Naive thymus-derived CD8-positive, alpha-beta T cell (primary cell): ENCODE data around the gene EZR. TPM values are rescaled to one million over a fixed set of nuclear protein-coding genes. Genes with fewer than 3 reads are reported as not detected.

Experiments used
- ATAC-seq, 2 donors: fragments of 150-1000 bp; cut with Tn5 transposase in 1 of 2; sonication (Bioruptor Pico), chemical (Tn5 transposase) in 1 of 2; 1 replicate in 1 of 2; 2 replicates in 1 of 2; pipeline ENCODE4 v1.10.0; 2021; ENCODE audit warnings: mild to moderate bottlenecking in 2 of 2, moderate library complexity in 2 of 2
- POLR2A ChIA-PET: fragments of 350-600 bp; sonication (Branson Sonifier 250); formaldehyde crosslinking; loops from one replicate; lab custom pipeline; 2021; ENCODE audit warnings: antibody characterized with exemption; lab: Charles Lee
- DNase-seq, 10 donors: peaks; one replicate each; pipeline versions ENCODE4 v3.0.0 to v3.0.0-alpha.2; 2020 to 2022
- H3K27ac Mint-ChIP-seq, 10 donors: one replicate each; pipeline ENCODE4 v1.8.0; 2020 to 2022; ENCODE audit warnings: mild to moderate bottlenecking in 10 of 10, mixed read lengths in 10 of 10, moderate library complexity in 4 of 10, inconsistent platforms in 1 of 10
- H3K27me3 Mint-ChIP-seq, 5 donors: one replicate each; pipeline ENCODE4 v1.8.0; 2021 to 2022; ENCODE audit warnings: mixed read lengths in 5 of 5
- H3K36me3 Mint-ChIP-seq, 3 donors: one replicate each; pipeline ENCODE4 v1.8.0; 2020 to 2022; ENCODE audit warnings: mixed read lengths in 3 of 3, mild to moderate bottlenecking in 2 of 3, inconsistent platforms in 1 of 3
- H3K4me1 Mint-ChIP-seq, 4 donors: one replicate each; pipeline ENCODE4 v1.8.0; 2021 to 2022; ENCODE audit warnings: mixed read lengths in 4 of 4
- H3K4me3 Mint-ChIP-seq, 10 donors: one replicate each; pipeline ENCODE4 v1.8.0; 2020 to 2022; ENCODE audit warnings: mild to moderate bottlenecking in 10 of 10, mixed read lengths in 10 of 10, moderate library complexity in 6 of 10, inconsistent platforms in 1 of 10
- H3K9me3 Mint-ChIP-seq, 9 donors: one replicate each; pipeline ENCODE4 v1.8.0; 2020 to 2022; ENCODE audit warnings: mixed read lengths in 9 of 9, mild to moderate bottlenecking in 3 of 9, inconsistent platforms in 1 of 9, moderate library complexity in 1 of 9
- polyA plus RNA-seq, 3 donors: library from polyadenylated mRNA; unstranded; fragments of 300-500 nt; fragmentation: Illumina TruSeq; gene quantifications; one replicate each; pipeline ENCODE4 v1.2.3, GENCODE V29; 2021
- total RNA-seq, 8 experiments: library from RNA in 2 of 8; stranded (reverse) in 2 of 8; gene quantifications; one replicate each; pipeline ENCODE4 v1.2.3 and lab custom pipeline; 2021 to 2026

The EZR gene
- total and polyA plus RNA-seq, 5 experiments from 2014 or later = 127 to 212 (median 168) TPM

DNA sequence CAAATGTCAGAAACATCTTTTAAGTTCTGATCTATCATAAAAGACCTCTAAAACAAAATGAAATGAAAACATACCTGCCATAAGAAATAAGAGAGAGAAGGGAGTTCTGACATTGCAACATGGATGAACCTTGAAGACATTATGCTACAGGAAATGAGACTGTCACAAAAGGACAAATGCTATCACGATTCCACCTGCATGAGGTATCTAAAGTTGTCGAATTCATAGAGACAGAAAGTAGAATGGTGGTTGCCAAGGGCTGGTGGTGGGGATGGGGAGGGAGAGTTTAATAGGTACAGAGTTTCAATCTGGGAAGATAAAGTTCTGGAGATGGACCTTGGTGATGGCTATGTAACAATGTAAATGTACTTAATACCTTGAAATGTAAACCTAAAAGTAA, 3.3 kb downstream of the EZR start:
- Mint-ChIP-seq H3K4me1 (peaks cover 36 to 74% (median 69%) of the 10 kb centered on the region in 4 donors), H3K9me3 (peaks cover 0 to 4% (median 0%) of the 10 kb centered on the region in 9 donors), H3K27ac (peak overlapping the region; percentile 97 to 100 (median 98)), H3K27me3 (no peaks in the 10 kb centered on the region), H3K4me3 (peak overlapping the region; percentile 91 to 99 (median 98)), H3K36me3 (peaks cover 0 to 41% (median 12%) of the 10 kb centered on the region in 3 donors)
- no peak for ATAC-seq
- DNase-seq = no peak
- POLR2A ChIA-PET = interaction anchor here (2.1 to 2.4 kb wide), 3 partner anchors 27 to 54 kb away, joined by 10 to 33 read pairs (median 14); no protein-coding TSS in a partner anchor

DNA sequence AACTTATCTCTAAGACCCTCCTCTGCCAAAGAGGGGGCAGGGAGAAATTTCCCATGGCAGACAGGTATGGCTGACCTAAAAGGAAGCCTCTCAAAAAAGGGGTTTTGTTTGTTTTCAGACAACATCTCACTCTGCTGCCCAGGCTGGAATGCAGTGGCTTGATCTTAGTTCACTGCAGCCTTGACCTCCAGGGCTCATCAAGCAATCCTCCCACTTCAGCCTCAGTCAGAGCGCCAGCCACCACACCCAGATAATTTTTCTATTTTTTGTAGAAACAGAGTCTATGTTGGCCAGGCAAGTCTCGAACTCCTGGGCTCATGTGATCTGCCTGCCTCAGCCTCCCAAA, 3.8 kb downstream of the EZR start:
- H3K36me3 Mint-ChIP-seq = peaks cover 0 to 46% (median 12%) of the 10 kb centered on the region in 3 donors
- H3K27me3 Mint-ChIP-seq = no peaks in the 10 kb centered on the region
- H3K4me3 Mint-ChIP-seq = peak overlapping the region; percentile 91 to 99 (median 98)
- H3K9me3 Mint-ChIP-seq = peaks cover 0 to 4% (median 0%) of the 10 kb centered on the region in 9 donors
- POLR2A ChIA-PET = interaction anchor here (0.8 to 2.1 kb wide), 3 partner anchors 15 to 27 kb away, joined by 7 to 10 read pairs (median 8); no protein-coding TSS in a partner anchor
- DNase-seq (no peak), ATAC-seq (no peak)
- peaks cover 41 to 79% (median 74%) of the 10 kb centered on the region in 4 donors for H3K4me1 Mint-ChIP-seq
- peak overlapping the region; percentile 94 to 100 (median 98) for H3K27ac Mint-ChIP-seq

DNA sequence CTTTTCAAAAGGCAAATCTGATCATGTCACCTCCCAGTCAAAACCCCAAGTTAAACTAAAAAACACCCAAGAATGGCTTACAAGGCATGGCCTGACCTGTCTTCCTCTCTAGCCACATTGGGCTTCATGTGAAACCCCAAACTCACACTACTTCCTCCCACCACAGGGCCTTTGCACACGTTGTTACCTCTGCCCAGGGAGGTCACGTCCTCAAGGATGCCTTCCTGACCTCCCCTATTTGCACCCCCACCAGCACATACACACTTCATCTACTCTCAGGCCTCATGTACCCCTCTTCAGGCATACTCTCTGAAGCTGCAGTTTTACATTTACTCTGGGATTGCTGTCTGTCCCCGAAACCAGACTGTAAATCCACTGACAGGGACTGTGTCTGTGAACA, 6.1 kb downstream of the EZR start:
- Mint-ChIP-seq H3K27me3 (no peaks in the 10 kb centered on the region), H3K9me3 (no peaks in the 10 kb centered on the region), H3K36me3 (peaks cover 0 to 66% (median 24%) of the 10 kb centered on the region in 3 donors), H3K4me3 (peak overlapping the region; percentile 36 to 99 (median 92)), H3K4me1 (peaks cover 52 to 98% (median 93%) of the 10 kb centered on the region in 4 donors), H3K27ac (peak overlapping the region; percentile 46 to 100 (median 97))
- ATAC-seq (no peak), DNase-seq (no peak)
- POLR2A ChIA-PET = interaction anchor here (1.1 to 2.5 kb wide), 7 partner anchors 9 to 98 kb away, joined by 3 to 29 read pairs (median 5); no protein-coding TSS in a partner anchor

DNA sequence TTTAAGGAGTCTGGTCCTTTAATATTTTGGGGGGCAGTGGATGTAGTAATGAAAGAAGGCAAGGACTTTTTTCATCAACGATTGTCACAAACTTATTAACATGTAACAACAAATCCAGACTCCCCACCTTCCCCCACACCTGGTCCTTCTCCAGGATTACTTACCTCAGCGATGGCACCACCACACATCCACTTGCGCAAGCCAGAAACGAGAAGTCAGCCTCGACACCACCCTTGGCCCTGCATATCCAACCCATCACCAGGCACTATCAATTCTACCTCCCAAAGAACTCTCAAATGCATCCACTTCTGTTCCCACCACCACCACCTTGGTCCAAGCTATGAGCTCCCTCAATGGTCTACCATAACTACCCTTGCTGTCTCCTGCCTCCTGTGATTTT, 6.6 kb downstream of the EZR start:
- Mint-ChIP-seq H3K9me3 (no peaks in the 10 kb centered on the region), H3K27me3 (no peaks in the 10 kb centered on the region), H3K4me1 (peaks cover 53 to 98% (median 96%) of the 10 kb centered on the region in 4 donors), H3K36me3 (peaks cover 0 to 70% (median 24%) of the 10 kb centered on the region in 3 donors), H3K4me3 (peak overlapping the region in 9 of 10 donors; percentile 59 to 99 (median 93)), H3K27ac (peak overlapping the region; percentile 46 to 100 (median 97))
- no peak for DNase-seq
- POLR2A ChIA-PET = interaction anchor here (1.2 to 2.5 kb wide), 5 partner anchors 9 to 57 kb away, joined by 3 to 29 read pairs (median 5); no protein-coding TSS in a partner anchor
- ATAC-seq = no peak

DNA sequence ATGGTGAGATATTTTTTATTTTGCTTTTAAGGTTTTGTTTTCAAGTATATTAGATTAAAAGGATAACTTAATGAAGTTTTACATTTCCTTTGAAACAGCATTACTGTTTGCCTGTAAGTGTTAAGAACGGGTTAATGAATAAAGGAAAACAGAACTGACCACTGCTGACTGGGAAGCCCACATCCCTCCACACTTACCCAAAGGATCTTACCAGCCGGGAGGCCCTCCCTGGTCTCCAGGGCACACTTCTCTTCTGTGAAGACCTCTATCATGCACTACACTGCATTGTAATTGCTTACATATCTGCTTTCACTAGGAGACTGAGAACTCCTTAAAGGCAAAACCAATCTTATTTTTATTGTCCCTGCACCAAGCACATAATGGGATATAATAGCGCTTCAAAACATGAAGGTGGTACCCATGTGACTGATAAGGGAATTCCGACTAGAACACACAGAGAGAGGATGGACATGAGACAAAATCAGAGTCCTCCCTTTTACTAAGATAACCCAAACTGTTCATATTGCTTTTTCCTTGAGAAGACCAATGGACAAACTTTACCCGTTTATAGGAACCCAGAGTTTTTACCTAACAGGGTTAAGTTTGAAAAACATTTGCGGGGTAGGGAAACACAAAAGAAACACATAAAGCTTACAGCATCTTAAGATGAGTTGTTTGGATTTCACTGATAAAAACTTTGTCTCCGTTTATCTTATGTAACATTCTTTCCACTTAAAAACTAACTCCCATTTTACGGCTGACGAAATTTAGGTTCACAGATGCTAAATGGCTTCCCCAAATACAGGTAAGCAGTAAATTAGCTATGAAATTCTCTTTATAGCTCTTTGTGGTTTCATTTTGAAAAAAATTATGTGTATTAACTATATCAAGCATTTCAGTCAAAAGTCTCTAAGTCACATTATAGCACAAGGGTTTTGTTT, 8.7 kb downstream of the EZR start:
- ATAC-seq = no peak
- peak overlapping the region; percentile 34 to 97 (median 54) for H3K27ac Mint-ChIP-seq
- DNase-seq = no peak

DNA sequence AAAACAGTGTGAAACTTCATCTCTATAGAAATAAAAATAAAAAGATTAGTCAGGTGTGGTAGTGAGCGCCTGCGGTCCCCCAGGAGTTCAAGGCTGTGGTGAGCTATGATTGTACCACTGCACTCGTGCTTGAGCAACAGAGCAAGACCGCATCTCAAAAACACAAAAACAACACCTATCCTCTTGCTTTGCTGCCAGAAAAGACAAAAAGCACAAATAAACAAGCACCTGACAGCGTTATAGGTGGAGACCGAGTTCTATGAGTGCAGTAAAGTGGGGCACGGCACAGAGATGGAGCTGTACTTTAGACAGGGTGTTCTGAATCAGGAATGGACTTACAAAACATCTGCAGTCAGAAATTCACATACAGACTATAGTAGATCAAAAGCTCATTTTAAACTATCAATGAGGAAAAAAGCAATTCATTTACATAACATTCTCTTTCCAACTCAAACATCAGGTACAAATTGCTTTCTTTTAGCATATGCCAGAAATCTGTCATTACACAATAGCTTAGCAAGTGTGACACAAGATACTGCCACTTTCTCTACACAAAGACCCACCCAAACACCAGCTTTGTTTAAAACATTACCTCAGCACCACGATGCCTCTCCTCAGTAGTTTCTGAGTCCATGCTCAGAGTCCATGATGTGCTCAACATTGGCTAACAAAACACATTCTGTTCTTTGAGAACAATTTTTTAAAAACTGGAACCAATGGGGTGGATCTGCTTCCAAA, 10.1 kb downstream of the EZR start:
- H3K27ac Mint-ChIP-seq = peak overlapping the region; percentile 67 to 97 (median 85)
- POLR2A ChIA-PET = interaction anchor here (1.1 to 2.9 kb wide), 7 partner anchors 8 to 61 kb away, joined by 3 to 37 read pairs (median 7); partner anchors contain the start of gene EZR
- DNase-seq (peak in 5 of 10 donors; percentile 48 to 76 (median 54)), ATAC-seq (peak; percentile 62 to 72)
- no peaks in the 10 kb centered on the region for H3K27me3 Mint-ChIP-seq
- H3K4me3 Mint-ChIP-seq = peak overlapping the region in 9 of 10 donors; percentile 41 to 76 (median 63)
- H3K36me3 Mint-ChIP-seq = peaks cover 0 to 60% (median 24%) of the 10 kb centered on the region in 3 donors
- H3K4me1 Mint-ChIP-seq = peaks cover 52 to 98% (median 96%) of the 10 kb centered on the region in 4 donors
- H3K9me3 Mint-ChIP-seq = no peaks in the 10 kb centered on the region

More for the DNA sequence above, 8.7 kb downstream of the EZR start:
- peak overlapping the region in 8 of 10 donors; percentile 5 to 46 (median 34) for H3K4me3 Mint-ChIP-seq
- peaks cover 0 to 71% (median 24%) of the 10 kb centered on the region in 3 donors for H3K36me3 Mint-ChIP-seq
- H3K27me3 Mint-ChIP-seq = no peaks in the 10 kb centered on the region
- POLR2A ChIA-PET = interaction anchor here (1.3 to 2.8 kb wide), 4 partner anchors 9 to 59 kb away, joined by 3 to 21 read pairs (median 10); partner anchors contain the start of gene EZR
- H3K4me1 Mint-ChIP-seq = peaks cover 56 to 98% (median 98%) of the 10 kb centered on the region in 4 donors
- no peaks in the 10 kb centered on the region for H3K9me3 Mint-ChIP-seq

DNA sequence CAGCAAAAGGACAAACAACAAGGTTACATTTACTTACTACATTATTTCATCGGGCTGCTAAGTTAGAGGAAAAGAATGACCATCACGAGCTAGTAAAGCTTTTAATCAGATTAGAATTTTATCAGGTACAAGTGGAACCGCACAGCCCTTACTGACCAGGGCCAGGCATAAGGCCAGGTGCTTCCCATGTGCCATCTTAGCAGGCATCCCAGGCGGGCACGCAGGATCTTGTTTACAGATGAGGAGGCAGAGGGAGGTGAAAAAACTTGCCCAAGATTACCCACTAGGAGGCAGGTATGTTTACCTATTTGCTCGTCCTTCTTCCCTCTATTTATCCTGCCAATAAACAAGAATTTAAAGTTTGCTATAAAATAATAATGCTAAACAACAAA, 10.7 kb downstream of the EZR start:
- ATAC-seq (no peak), DNase-seq (no peak)
- POLR2A ChIA-PET = interaction anchor here (1.1 to 2.9 kb wide), 7 partner anchors 9 to 62 kb away, joined by 3 to 37 read pairs (median 7); partner anchors contain the start of gene EZR
- Mint-ChIP-seq H3K36me3 (peaks cover 0 to 55% (median 20%) of the 10 kb centered on the region in 3 donors), H3K4me1 (peaks cover 53 to 98% (median 95%) of the 10 kb centered on the region in 4 donors), H3K27me3 (no peaks in the 10 kb centered on the region), H3K27ac (peak overlapping the region; percentile 66 to 97 (median 85)), H3K4me3 (peak overlapping the region; percentile 22 to 76 (median 53)), H3K9me3 (no peaks in the 10 kb centered on the region)

DNA sequence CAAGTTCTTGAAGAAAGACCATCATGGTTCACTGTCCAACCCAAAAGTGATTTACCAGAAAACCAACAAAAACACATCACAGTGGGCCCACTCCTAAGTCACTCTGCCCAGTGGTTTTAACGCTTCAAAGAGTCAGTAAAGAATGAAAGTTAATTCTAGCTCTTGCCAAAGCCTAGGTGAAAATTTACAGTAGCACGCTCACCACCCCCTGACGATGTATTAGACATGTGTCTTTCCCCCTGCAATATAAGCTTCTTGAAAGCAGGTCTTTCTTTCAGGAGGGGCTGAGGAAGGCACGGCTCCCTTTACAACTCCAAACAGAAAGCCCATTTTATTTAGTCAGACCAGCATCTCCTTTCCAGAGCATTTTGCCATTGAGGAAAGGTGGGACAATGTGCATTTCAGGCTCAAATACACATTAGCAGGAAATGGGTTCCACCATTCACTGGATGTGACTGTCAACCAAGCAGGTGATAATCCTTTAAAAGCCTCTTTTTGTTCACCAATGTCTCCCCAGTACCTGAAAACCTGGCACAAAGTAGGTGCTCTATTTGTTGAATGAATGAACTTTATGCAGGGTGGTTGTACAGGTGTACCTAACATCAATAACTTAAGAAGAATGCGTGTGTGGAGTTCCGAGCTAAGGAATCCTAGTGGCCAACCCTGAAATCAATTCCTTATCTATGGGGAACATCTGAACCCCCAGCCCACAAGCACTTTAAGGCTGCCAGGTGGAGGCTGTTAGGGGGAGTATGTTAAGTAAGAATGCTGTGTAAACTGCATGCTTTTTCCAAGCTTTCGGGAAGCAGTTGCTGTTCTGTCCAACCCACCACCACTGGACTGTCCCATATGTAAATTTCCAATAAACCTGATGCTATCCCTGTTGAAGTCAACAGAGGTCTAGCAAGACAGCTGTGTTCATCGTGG, 11.4 kb downstream of the EZR start:
- H3K27ac Mint-ChIP-seq = peak overlapping the region; percentile 56 to 97 (median 82)
- POLR2A ChIA-PET = interaction anchor here (0.6 to 2.9 kb wide), 7 partner anchors 9 to 62 kb away, joined by 3 to 37 read pairs (median 7); partner anchors contain the start of gene EZR
- no peaks in the 10 kb centered on the region for H3K27me3 Mint-ChIP-seq
- H3K9me3 Mint-ChIP-seq = no peaks in the 10 kb centered on the region
- H3K4me1 Mint-ChIP-seq = peaks cover 48 to 98% (median 94%) of the 10 kb centered on the region in 4 donors
- peaks cover 0 to 49% (median 15%) of the 10 kb centered on the region in 3 donors for H3K36me3 Mint-ChIP-seq
- ATAC-seq (no peak), DNase-seq (no peak)
- H3K4me3 Mint-ChIP-seq = peak overlapping the region in 9 of 10 donors; percentile 20 to 73 (median 54)

DNA sequence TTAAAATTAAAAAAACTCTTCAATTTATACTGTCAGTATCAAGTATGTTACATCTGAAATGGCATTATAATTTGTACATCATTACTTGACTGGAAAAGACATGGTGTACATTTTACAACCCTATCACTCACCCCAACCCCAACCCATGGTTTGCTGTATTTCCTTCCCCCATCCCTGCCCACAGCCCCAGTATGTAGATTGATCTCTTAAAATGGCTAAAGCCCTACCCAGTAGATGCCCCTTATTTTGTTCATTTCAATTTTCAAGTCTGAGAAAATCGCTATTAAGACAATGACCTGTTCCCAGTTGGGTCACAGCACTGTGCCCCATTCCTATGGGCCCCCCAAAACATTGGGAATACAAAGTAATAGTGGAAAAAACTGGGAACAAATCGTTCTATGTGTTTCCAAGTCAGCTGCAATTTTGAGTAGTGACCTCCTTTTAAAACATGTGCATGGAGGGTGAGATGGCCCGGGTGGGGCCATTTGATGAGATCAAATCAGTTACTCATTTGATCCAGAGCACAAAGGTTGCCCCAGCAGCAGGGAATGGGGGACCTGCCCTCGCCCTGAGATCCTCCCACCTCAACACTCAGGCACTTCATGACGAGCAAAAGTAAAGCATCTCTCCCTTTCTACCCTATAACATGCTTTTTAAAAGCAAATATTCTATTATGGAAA, 13.3 kb downstream of the EZR start:
- Mint-ChIP-seq H3K27me3 (no peaks in the 10 kb centered on the region), H3K27ac (peak overlapping the region in 8 of 10 donors; percentile 21 to 97 (median 68)), H3K9me3 (no peaks in the 10 kb centered on the region), H3K36me3 (peaks cover 0 to 40% (median 14%) of the 10 kb centered on the region in 3 donors), H3K4me3 (peak overlapping the region in 8 of 10 donors; percentile 20 to 62 (median 57)), H3K4me1 (peaks cover 53 to 96% (median 92%) of the 10 kb centered on the region in 4 donors)
- POLR2A ChIA-PET = interaction anchor here (0.7 to 1.4 kb wide), 2 partner anchors 8 to 64 kb away, joined by 3 to 5 read pairs; no protein-coding TSS in a partner anchor
- ATAC-seq (no peak), DNase-seq (no peak)

DNA sequence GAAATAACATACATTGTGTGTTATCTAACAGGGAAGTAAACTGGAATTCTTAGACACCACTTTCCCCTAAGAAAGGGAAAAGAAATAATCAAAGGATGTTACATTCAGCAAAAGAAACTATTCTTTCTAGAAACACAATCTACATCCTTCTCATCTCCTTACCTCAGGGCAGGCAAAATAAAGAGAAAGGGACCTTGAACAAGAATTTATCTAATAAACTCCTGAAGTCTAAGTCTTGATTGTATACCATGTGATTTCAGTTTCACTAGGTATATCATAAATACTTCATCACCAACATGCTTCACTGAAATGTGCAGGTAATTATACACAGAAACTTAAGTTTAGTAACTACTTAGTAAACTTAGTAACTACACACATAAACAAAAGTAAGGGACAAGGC, 15.0 kb downstream of the EZR start:
- no peak for ATAC-seq
- H3K27ac Mint-ChIP-seq = peak overlapping the region; percentile 77 to 97 (median 88)
- H3K27me3 Mint-ChIP-seq = no peaks in the 10 kb centered on the region
- H3K4me3 Mint-ChIP-seq = peak overlapping the region; percentile 62 to 86 (median 80)
- H3K4me1 Mint-ChIP-seq = peaks cover 50 to 96% (median 92%) of the 10 kb centered on the region in 4 donors
- H3K9me3 Mint-ChIP-seq = no peaks in the 10 kb centered on the region
- POLR2A ChIA-PET = interaction anchor here (1.0 to 1.7 kb wide), 8 partner anchors 9 to 111 kb away, joined by 3 to 21 read pairs (median 6); partner anchors contain the start of gene EZR
- no peak for DNase-seq
- H3K36me3 Mint-ChIP-seq = peaks cover 0 to 26% (median 8%) of the 10 kb centered on the region in 3 donors
